ENCODE results near the gene TOX3. TPM values are rescaled to one million over a fixed set of nuclear protein-coding genes. Genes with fewer than 3 reads are reported as not detected.

The TOX3 gene
- total RNA-seq, 4 donors from 2014 or later: 1.7 TPM; not detected in 3

GRCh38 chr16:52529226-52529625 lies 17.7 kb downstream of the TOX3 start:
- TF ChIP-seq POLR2A (IDR thresholded peaks at IDR 0.05): no peak
- TF ChIP-seq EP300 (IDR thresholded peaks at IDR 0.05): no peak
- no peak for TF ChIP-seq CTCF (IDR thresholded peaks at IDR 0.05)
- 73 to 79% methylated on average over 1 of the region's 1 CpG for WGBS, 2 donors
- H3K27ac ChIP-seq: no peak overlapping the region
- no peaks in the 10 kb centered on the region for H3K36me3 ChIP-seq
- no peak overlapping the region for H3K4me3 ChIP-seq
- no peaks in the 10 kb centered on the region for H3K27me3 ChIP-seq
- H3K4me1 ChIP-seq: no peaks in the 10 kb centered on the region
- H3K9me3 ChIP-seq: no peaks in the 10 kb centered on the region
- no peak for DNase-seq (ENCODE audit: low spot score in 2 of 2)

- WGBS, 2 donors: 90 to 91% methylated on average over 4 to 5 of the region's 5 CpGs
- Histone ChIP-seq H3K4me1 (no peaks in the 10 kb centered on the region), H3K27ac (no peak overlapping the region), H3K4me3 (no peak overlapping the region), H3K27me3 (no peaks in the 10 kb centered on the region), H3K36me3 (no peaks in the 10 kb centered on the region), H3K9me3 (no peaks in the 10 kb centered on the region)
- TF ChIP-seq CTCF (IDR thresholded peaks at IDR 0.05) (no peak), EP300 (IDR thresholded peaks at IDR 0.05) (no peak), POLR2A (IDR thresholded peaks at IDR 0.05) (no peak)
- DNase-seq (ENCODE audit: low spot score in 2 of 2): no peak
These were observed 18.4 kb downstream of the TOX3 start for GRCh38 chr16:52528393-52529065.

- Histone ChIP-seq H3K4me3 (no peak overlapping the region), H3K27me3 (no peaks in the 10 kb centered on the region), H3K9me3 (no peaks in the 10 kb centered on the region), H3K36me3 (no peaks in the 10 kb centered on the region), H3K4me1 (no peaks in the 10 kb centered on the region), H3K27ac (no peak overlapping the region)
- DNase-seq (ENCODE audit: low spot score in 2 of 2): no peak
- whole genome bisulfite sequencing, 2 donors: 81 to 87% methylated on average over 3 of the region's 3 CpGs
- no peak for TF ChIP-seq CTCF (IDR thresholded peaks at IDR 0.05)
- TF ChIP-seq EP300 (IDR thresholded peaks at IDR 0.05): no peak
- TF ChIP-seq POLR2A (IDR thresholded peaks at IDR 0.05): no peak
These were observed 20.1 kb downstream of the TOX3 start for GRCh38 chr16:52526830-52527229.

GRCh38 chr16:52526116-52526828 lies 20.7 kb downstream of the TOX3 start:
- H3K4me1 ChIP-seq: no peaks in the 10 kb centered on the region
- no peak for TF ChIP-seq POLR2A (IDR thresholded peaks at IDR 0.05)
- no peak for TF ChIP-seq EP300 (IDR thresholded peaks at IDR 0.05)
- no peak for TF ChIP-seq CTCF (IDR thresholded peaks at IDR 0.05)
- no peak overlapping the region for H3K4me3 ChIP-seq
- H3K27me3 ChIP-seq: no peaks in the 10 kb centered on the region
- 47% methylated on average over 8 of the region's 8 CpGs for WGBS, 2 donors
- H3K9me3 ChIP-seq: no peaks in the 10 kb centered on the region
- H3K27ac ChIP-seq: no peak overlapping the region
- H3K36me3 ChIP-seq: no peaks in the 10 kb centered on the region
- no peak for DNase-seq (ENCODE audit: low spot score in 2 of 2)

GRCh38 chr16:52521570-52521969 lies 25.4 kb downstream of the TOX3 start:
- WGBS, 2 donors: 92 to 96% methylated on average over 6 of the region's 6 CpGs
- H3K27me3 ChIP-seq: no peaks in the 10 kb centered on the region
- no peaks in the 10 kb centered on the region for H3K9me3 ChIP-seq
- DNase-seq (ENCODE audit: low spot score in 2 of 2): no peak
- H3K4me3 ChIP-seq: no peak overlapping the region
- no peaks in the 10 kb centered on the region for H3K4me1 ChIP-seq
- TF ChIP-seq POLR2A (IDR thresholded peaks at IDR 0.05): no peak
- TF ChIP-seq CTCF (IDR thresholded peaks at IDR 0.05): no peak
- no peak for TF ChIP-seq EP300 (IDR thresholded peaks at IDR 0.05)
- no peaks in the 10 kb centered on the region for H3K36me3 ChIP-seq
- no peak overlapping the region for H3K27ac ChIP-seq
